AG09309 (cell line): ENCODE data around the gene JMJD4.

Experiments used
- DNase-seq: peaks from one replicate; pipeline ENCODE4 v3.0.0-alpha.2; 2010; ENCODE audit warnings: low read depth
- H3K4me3 ChIP-seq: 2 replicates; pipeline ENCODE4 v1.5.1; 2011; ENCODE audit warnings: mild to moderate bottlenecking, low read depth, low read length, moderate library complexity; ENCODE audit not compliant: control insufficient read depth
- TF ChIP-seq, protein P1 (sequence below): IDR thresholded peaks from 2 replicates; pipeline ENCODE4 v1.5.1; 2011; ENCODE audit warnings: mild to moderate bottlenecking, low read depth, low read length, inconsistent platforms; ENCODE audit not compliant: insufficient read depth, control insufficient read depth; ENCODE audit errors: missing control alignments

The JMJD4 gene

GRCh38 chr1:227738820-227739219 is 3.7 kb upstream of the JMJD4 start:
- no peak overlapping the region for H3K4me3 ChIP-seq
- TF ChIP-seq, protein P1, sequence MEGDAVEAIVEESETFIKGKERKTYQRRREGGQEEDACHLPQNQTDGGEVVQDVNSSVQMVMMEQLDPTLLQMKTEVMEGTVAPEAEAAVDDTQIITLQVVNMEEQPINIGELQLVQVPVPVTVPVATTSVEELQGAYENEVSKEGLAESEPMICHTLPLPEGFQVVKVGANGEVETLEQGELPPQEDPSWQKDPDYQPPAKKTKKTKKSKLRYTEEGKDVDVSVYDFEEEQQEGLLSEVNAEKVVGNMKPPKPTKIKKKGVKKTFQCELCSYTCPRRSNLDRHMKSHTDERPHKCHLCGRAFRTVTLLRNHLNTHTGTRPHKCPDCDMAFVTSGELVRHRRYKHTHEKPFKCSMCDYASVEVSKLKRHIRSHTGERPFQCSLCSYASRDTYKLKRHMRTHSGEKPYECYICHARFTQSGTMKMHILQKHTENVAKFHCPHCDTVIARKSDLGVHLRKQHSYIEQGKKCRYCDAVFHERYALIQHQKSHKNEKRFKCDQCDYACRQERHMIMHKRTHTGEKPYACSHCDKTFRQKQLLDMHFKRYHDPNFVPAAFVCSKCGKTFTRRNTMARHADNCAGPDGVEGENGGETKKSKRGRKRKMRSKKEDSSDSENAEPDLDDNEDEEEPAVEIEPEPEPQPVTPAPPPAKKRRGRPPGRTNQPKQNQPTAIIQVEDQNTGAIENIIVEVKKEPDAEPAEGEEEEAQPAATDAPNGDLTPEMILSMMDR: no peak
- no peak for DNase-seq

GRCh38 chr1:227736814-227737432 is 1.8 kb upstream of the JMJD4 start:
- no peak for DNase-seq
- no peak overlapping the region for H3K4me3 ChIP-seq
- TF ChIP-seq, protein P1: no peak

DNA sequence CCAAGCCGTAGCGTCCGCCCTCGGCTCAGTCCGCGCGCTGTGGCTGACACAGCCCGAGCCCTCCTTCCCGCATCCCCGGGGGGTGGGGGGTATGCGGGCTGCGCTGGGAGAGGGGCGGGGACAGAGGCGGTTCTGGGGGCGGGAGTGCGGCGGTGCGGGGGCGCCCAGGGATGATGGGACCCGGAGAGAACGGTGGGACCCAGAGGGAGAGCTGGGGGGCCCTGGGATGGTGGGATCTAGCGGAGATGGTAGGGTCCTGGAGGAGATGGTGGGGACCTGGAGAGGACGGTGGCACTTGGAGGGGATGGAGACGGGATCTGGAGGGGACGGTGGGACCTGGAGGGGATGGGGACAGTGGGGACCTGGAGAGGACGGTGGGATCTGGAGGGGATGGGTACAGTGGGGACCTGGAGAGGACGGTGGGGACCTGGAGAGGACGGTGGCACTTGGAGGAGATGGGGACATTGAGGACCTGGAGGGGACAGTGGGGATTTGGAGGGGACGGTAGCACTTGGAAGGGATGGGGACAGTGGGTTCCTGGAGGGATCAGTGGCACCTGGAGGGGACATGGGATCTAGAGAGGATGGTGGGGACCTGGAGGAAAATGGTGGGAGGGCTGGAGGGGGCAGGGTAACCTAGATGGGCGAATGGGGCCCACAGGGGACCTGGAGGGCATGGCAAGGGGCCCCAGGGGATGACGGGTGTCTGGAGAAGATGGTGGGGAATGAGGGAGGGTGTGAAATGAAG is 610 bp upstream of the JMJD4 start:
- TF ChIP-seq, protein P1: no peak
- peak overlapping the region; percentile 97 for H3K4me3 ChIP-seq
- DNase-seq: no peak

- peak overlapping the region; percentile 97 for H3K4me3 ChIP-seq
- TF ChIP-seq, protein P1: no peak
- no peak for DNase-seq
These were observed 601 bp downstream of the JMJD4 start for GRCh38 chr1:227734546-227734855.

GRCh38 chr1:227733751-227734545 is 1.2 kb downstream of the JMJD4 start:
- H3K4me3 ChIP-seq: peak overlapping the region; percentile 97
- TF ChIP-seq, protein P1: no peak
- no peak for DNase-seq

- TF ChIP-seq, protein P1: no peak
- no peak for DNase-seq
- no peak overlapping the region for H3K4me3 ChIP-seq
These were observed 1.8 kb downstream of the JMJD4 start for GRCh38 chr1:227733309-227733705.
